H1 (cell line): ENCODE measurements around the gene FGFR2. TPM values are rescaled to one million over a fixed set of nuclear protein-coding genes. Genes with fewer than 3 reads are reported as not detected.

ENCODE experiments used
- CTCF ChIA-PET: fragments of 300-600 bp; sonication (Branson Sonifier 250); formaldehyde crosslinking; loops from one replicate; lab custom pipeline; 2021; ENCODE audit not compliant: partially characterized antibody; lab: Charles Lee
- POLR2A ChIA-PET: fragments of 300-600 bp; sonication (Branson Sonifier 250); formaldehyde crosslinking; loops from one replicate; lab custom pipeline; 2021; ENCODE audit warnings: inconsistent platforms; ENCODE audit not compliant: partially characterized antibody; lab: Charles Lee
- DNase-seq, 2 experiments: peaks; one replicate each; pipeline versions ENCODE4 v3.0.0 to v3.0.0-alpha.2; 2010 to 2022; ENCODE audit warnings: low spot score in 2 of 2, low read depth in 1 of 2, mixed read lengths in 1 of 2
- FAIRE-seq: peaks from 2 replicates; lab custom pipeline; 2011; peaks lifted over from hg19 to GRCh38; lab: Jason Lieb, UNC
- H2AFZ ChIP-seq: 2 replicates; pipeline ENCODE4 v1.8.1; 2012; ENCODE audit warnings: low read length, inconsistent platforms
- H2AK5ac ChIP-seq: 2 replicates; pipeline ENCODE4 v1.6.1; 2013; ENCODE audit warnings: low read depth, low read length
- H2BK120ac ChIP-seq: replicated peaks from 2 replicates; pipeline ENCODE3; 2013; ENCODE audit warnings: low read depth, low read length, inconsistent platforms
- H2BK12ac ChIP-seq: 2 replicates; pipeline ENCODE4 v1.6.1; 2013; ENCODE audit warnings: low read depth, low read length
- H2BK15ac ChIP-seq: 2 replicates; pipeline ENCODE4 v1.6.1; 2013; ENCODE audit warnings: low read length
- H2BK20ac ChIP-seq: 2 replicates; pipeline ENCODE4 v1.6.1; 2013; ENCODE audit warnings: low read length
- H2BK5ac ChIP-seq: 2 replicates; pipeline ENCODE4 v1.6.1; 2013; ENCODE audit warnings: low read depth, low read length
- H3K14ac ChIP-seq: 2 replicates; pipeline ENCODE4 v1.6.1; 2013; ENCODE audit warnings: inconsistent platforms; ENCODE audit not compliant: insufficient read length
- H3K18ac ChIP-seq: 2 replicates; pipeline ENCODE4 v1.6.1; 2013; ENCODE audit warnings: low read length; ENCODE audit errors: extremely low read depth
- H3K23ac ChIP-seq: 2 replicates; pipeline ENCODE4 v1.6.1; 2013; ENCODE audit warnings: inconsistent platforms; ENCODE audit not compliant: insufficient read length
- H3K23me2 ChIP-seq: 2 replicates; pipeline ENCODE4 v1.6.1; 2013; ENCODE audit warnings: low read depth, low read length
- H3K27ac ChIP-seq: 2 replicates; pipeline ENCODE4 v1.6.1; 2011; ENCODE audit warnings: low read depth, low read length, inconsistent platforms
- H3K27me3 ChIP-seq, 4 experiments: replicated peaks in 1 of 4; 1 replicate in 1 of 4; 2 replicates in 3 of 4; pipeline versions ENCODE4 v1.6.1 to v1.8.1; 2011 to 2013; ENCODE audit warnings: low read length in 3 of 4, mild to moderate bottlenecking in 3 of 4, inconsistent platforms in 2 of 4, mixed read lengths in 2 of 4, moderate library complexity in 1 of 4; ENCODE audit not compliant: control insufficient read depth in 3 of 4, insufficient read depth in 3 of 4; ENCODE audit errors: extremely low read depth in 1 of 4
- H3K36me3 ChIP-seq, 4 experiments: 2 replicates each; pipeline versions ENCODE4 v1.6.1 to v1.8.1; 2011 to 2013; ENCODE audit warnings: mild to moderate bottlenecking in 4 of 4, low read length in 3 of 4, moderate library complexity in 2 of 4, control low read depth in 1 of 4, inconsistent platforms in 1 of 4; ENCODE audit not compliant: insufficient read depth in 4 of 4, control insufficient read depth in 2 of 4
- H3K4ac ChIP-seq: replicated peaks from 2 replicates; pipeline ENCODE3; 2013; ENCODE audit warnings: low read length, low read depth, mixed read lengths, inconsistent platforms; ENCODE audit not compliant: insufficient read length
- H3K4me1 ChIP-seq, 4 experiments: replicated peaks in 1 of 4; 1 replicate in 1 of 4; 2 replicates in 3 of 4; pipeline versions ENCODE4 v1.6.1 to v1.8.1; 2011 to 2013; ENCODE audit warnings: low read length in 3 of 4, inconsistent platforms in 2 of 4, mixed read lengths in 1 of 4; ENCODE audit not compliant: insufficient read depth in 4 of 4, control insufficient read depth in 3 of 4
- H3K4me2 ChIP-seq, 2 experiments: 2 replicates each; pipeline versions ENCODE4 v1.6.1 to v1.8.1; 2011 to 2013; ENCODE audit warnings: low read depth in 2 of 2, low read length in 2 of 2, control low read depth in 1 of 2, inconsistent platforms in 1 of 2, mild to moderate bottlenecking in 1 of 2; ENCODE audit not compliant: insufficient read depth in 1 of 2
- H3K4me3 ChIP-seq, 4 experiments: fragments of 200-600, 300-600 bp in 1 of 4; sonication (generic), shearing (Covaris generic), sonication (Bioruptor Twin) in 1 of 4; 2 replicates each; pipeline versions ENCODE4 v1.5.1 to v1.8.1; 2011 to 2016; ENCODE audit warnings: low read length in 4 of 4, low read depth in 3 of 4, control low read depth in 2 of 4, inconsistent platforms in 2 of 4, mild to moderate bottlenecking in 2 of 4, mixed read lengths in 1 of 4, moderate library complexity in 1 of 4; ENCODE audit not compliant: insufficient read depth in 2 of 4; ENCODE audit errors: extremely low read depth in 1 of 4
- H3K56ac ChIP-seq: replicated peaks from 2 replicates; pipeline ENCODE3; 2013; ENCODE audit warnings: low read depth, mild to moderate bottlenecking, mixed read lengths, low read length, inconsistent platforms; ENCODE audit not compliant: insufficient read length
- H3K79me1 ChIP-seq: 2 replicates; pipeline ENCODE4 v1.6.1; 2013; ENCODE audit warnings: low read depth, low read length, control low read depth
- H3K79me2 ChIP-seq, 2 experiments: 2 replicates each; pipeline versions ENCODE4 v1.6.1 to v1.8.1; 2012 to 2013; ENCODE audit warnings: low read length in 2 of 2, mild to moderate bottlenecking in 2 of 2, inconsistent platforms in 1 of 2; ENCODE audit not compliant: insufficient read depth in 2 of 2, control insufficient read depth in 1 of 2
- H3K9ac ChIP-seq, 4 experiments: replicated peaks in 1 of 4; 1 replicate in 1 of 4; 2 replicates in 3 of 4; pipeline versions ENCODE4 v1.6.1 to v1.8.1; 2011 to 2013; ENCODE audit warnings: low read depth in 3 of 4, low read length in 3 of 4, control low read depth in 2 of 4, mild to moderate bottlenecking in 2 of 4, moderate library complexity in 2 of 4, inconsistent platforms in 1 of 4; ENCODE audit errors: extremely low read depth in 1 of 4
- H3K9me3 ChIP-seq, 2 experiments: 2 replicates each; pipeline versions ENCODE4 v1.6.1 to v1.8.1; 2012 to 2013; ENCODE audit warnings: mild to moderate bottlenecking in 2 of 2, moderate library complexity in 2 of 2, control low read depth in 1 of 2, inconsistent platforms in 1 of 2, low read depth in 1 of 2, low read length in 1 of 2, mixed read lengths in 1 of 2; ENCODE audit not compliant: insufficient read depth in 2 of 2
- H4K20me1 ChIP-seq, 2 experiments: replicated peaks in 1 of 2; 2 replicates each; pipeline versions ENCODE3 to v1.8.1; 2011 to 2013; ENCODE audit warnings: inconsistent platforms in 2 of 2, low read length in 2 of 2, mild to moderate bottlenecking in 1 of 2; ENCODE audit not compliant: insufficient read depth in 2 of 2, control insufficient read depth in 1 of 2
- H4K5ac ChIP-seq: 2 replicates; pipeline ENCODE4 v1.6.1; 2013; ENCODE audit warnings: low read length, low read depth, mixed read lengths, inconsistent platforms; ENCODE audit not compliant: insufficient read length
- H4K8ac ChIP-seq: 2 replicates; pipeline ENCODE4 v1.8.0; 2013; ENCODE audit warnings: mild to moderate bottlenecking, moderate library complexity, low read length, inconsistent platforms; ENCODE audit not compliant: insufficient read depth; ENCODE audit errors: extremely low read depth
- H4K91ac ChIP-seq: replicated peaks from 2 replicates; pipeline ENCODE3; 2013; ENCODE audit warnings: low read length, mixed read lengths, inconsistent platforms; ENCODE audit not compliant: insufficient read length
- FOSL1 ChIP-seq: IDR thresholded peaks from 2 replicates; pipeline ENCODE4 v1.6.1; 2011; ENCODE audit warnings: mild to moderate bottlenecking, low read depth, low read length, moderate library complexity; ENCODE audit not compliant: insufficient read depth
- WGBS, 2 experiments: shearing (Covaris generic) in 1 of 2; methylation state at CpG; one replicate each; pipeline versions ENCODE4 v1.1.6 to v1.1.7; 2013 to 2015; ENCODE audit warnings: low lambda C conversion rate in 2 of 2, mixed read lengths in 2 of 2, inconsistent platforms in 1 of 2, low coverage in 1 of 2, missing lambda C conversion rate in 1 of 2; ENCODE audit not compliant: insufficient replicate concordance in 2 of 2, insufficient coverage in 1 of 2, insufficient read length in 1 of 2; ENCODE audit errors: extremely low coverage in 1 of 2, missing lambda C conversion rate in 1 of 2; 5-methylcytosine and 5-hydroxymethylcytosine counted together
- polyA plus RNA-seq, 7 experiments: library from polyadenylated mRNA; depleted of rRNA in 3 of 7; stranded (reverse) in 5 of 7; unstranded in 2 of 7; fragments of >200 nt in 5 of 7; fragments of 200-250 nt in 2 of 7; gene quantifications; 1 replicate in 5 of 7; 2 replicates in 1 of 7; 4 replicates in 1 of 7; pipeline versions ENCODE4 v1.2.1 to v1.2.3, GENCODE V29; 2011 to 2013; ENCODE audit warnings: missing spikeins in 2 of 7, mixed read lengths in 2 of 7
- total RNA-seq: library from RNA; stranded (reverse); fragmentation: NEBNext Ultra II Directional; extraction: Animal tissue kit (Norgen Biotek cat#: 25700); gene quantifications from 2 replicates; pipeline ENCODE4 v1.2.1, GENCODE V29; 2021

FGFR2 gene
- total and polyA plus RNA-seq, 2 of the 8 experiments (the other 6 are each of a cell fraction or from before 2014, with no cell fraction given): 50.2 to 81.2 TPM

GRCh38 chr10:121637437-121637836 is 39.2 kb upstream of the FGFR2 start:
- Histone ChIP-seq H3K79me1 (no peaks in the 10 kb centered on the region), H3K14ac (no peak overlapping the region), H2BK5ac (no peak overlapping the region), H3K4me3 (no peak overlapping the region), H2BK15ac (no peak overlapping the region), H3K36me3 (no peaks in the 10 kb centered on the region), H2AFZ (no peak overlapping the region), H3K56ac (no peak overlapping the region), H3K9ac (no peak overlapping the region), H3K79me2 (no peaks in the 10 kb centered on the region), H3K27ac (no peak overlapping the region), H3K4ac (no peak overlapping the region), H4K5ac (no peak overlapping the region), H2BK20ac (no peak overlapping the region), H3K27me3 (no peaks in the 10 kb centered on the region), H3K9me3 (peaks cover 3 to 6% of the 10 kb centered on the region in 2 experiments; a peak in 2 of 4 replicates), H4K20me1 (no peaks in the 10 kb centered on the region), H3K4me1 (no peaks in the 10 kb centered on the region), H3K23ac (no peak overlapping the region), H2BK120ac (no peak overlapping the region), H3K18ac (no peak overlapping the region), H4K91ac (no peak overlapping the region), H2BK12ac (no peak overlapping the region), H4K8ac (no peak overlapping the region), H3K4me2 (no peak overlapping the region), H2AK5ac (no peak overlapping the region), H3K23me2 (no peaks in the 10 kb centered on the region)
- FAIRE-seq (no peak), DNase-seq (no peak)
- ChIA-PET CTCF (interaction anchor here (1.3 kb wide), 1 partner anchor 187 kb away, joined by 3 read pairs; no protein-coding TSS in a partner anchor), POLR2A (no interaction called here)
- 100% methylated on average over 1 of the region's 1 CpG; no CpG with 5 or more reads in 1 of the 2 experiments for WGBS, 2 experiments
- TF ChIP-seq FOSL1: no peak
